ENCODE results near the gene CYP2E1. TPM values are rescaled to one million over a fixed set of nuclear protein-coding genes. Genes with fewer than 3 reads are reported as not detected.

CYP2E1 gene
- total RNA-seq, 2 donors from 2014 or later = 0.77 to 0.86 TPM

GRCh38 chr10:133528296-133528844 lies 1.2 kb downstream of the CYP2E1 start:
- H3K27ac ChIP-seq (ENCODE audit: low read depth, low read length) = no peak overlapping the region
- no peak for DNase-seq
- Mint-ChIP-seq H3K27ac (no peak overlapping the region), H3K4me1 (no peaks in the 10 kb centered on the region), H3K36me3 (ENCODE audit: low read depth) (no peaks in the 10 kb centered on the region), H3K27me3 (ENCODE audit: insufficient read depth) (peaks cover 14% of the 10 kb centered on the region), H3K9me3 (peaks cover 85% of the 10 kb centered on the region), H3K4me3 (peak overlapping the region; percentile 9)
- no peaks in the 10 kb centered on the region for H3K27me3 ChIP-seq (ENCODE audit: control insufficient read depth, insufficient read depth, low read length, poor library complexity, severe bottlenecking)
- no peak overlapping the region for H3K4me3 ChIP-seq (ENCODE audit: low read length)
- TF ChIP-seq CTCF (conservative IDR thresholded peaks at IDR 0.05) = no peak
- 86 to 92% methylated on average over 37 to 50 of the region's 50 CpGs for WGBS, 2 experiments (ENCODE audit: insufficient coverage in 1 of 2, insufficient read length in 1 of 2)
- H3K4me1 ChIP-seq (ENCODE audit: control insufficient read depth, insufficient read depth, low read length) = no peaks in the 10 kb centered on the region
- H3K9ac ChIP-seq (ENCODE audit: extremely low read depth, low read length, poor library complexity, severe bottlenecking) = no peak overlapping the region
- H3K9me3 ChIP-seq (ENCODE audit: control insufficient read depth, low read length) = peaks cover 34% of the 10 kb centered on the region
- H3K36me3 ChIP-seq (ENCODE audit: control insufficient read depth, insufficient read depth, low read length) = no peaks in the 10 kb centered on the region

GRCh38 chr10:133528845-133529575 lies 1.8 kb downstream of the CYP2E1 start:
- TF ChIP-seq CTCF (conservative IDR thresholded peaks at IDR 0.05) = no peak
- no peak overlapping the region for H3K9ac ChIP-seq (ENCODE audit: extremely low read depth, low read length, poor library complexity, severe bottlenecking)
- peaks cover 14% of the 10 kb centered on the region for H3K27me3 Mint-ChIP-seq (ENCODE audit: insufficient read depth)
- no peaks in the 10 kb centered on the region for H3K27me3 ChIP-seq (ENCODE audit: control insufficient read depth, insufficient read depth, low read length, poor library complexity, severe bottlenecking)
- H3K36me3 Mint-ChIP-seq (ENCODE audit: low read depth) = no peaks in the 10 kb centered on the region
- H3K27ac ChIP-seq (ENCODE audit: low read depth, low read length) = no peak overlapping the region
- no peaks in the 10 kb centered on the region for H3K36me3 ChIP-seq (ENCODE audit: control insufficient read depth, insufficient read depth, low read length)
- peak overlapping the region; percentile 26 for H3K4me3 Mint-ChIP-seq
- H3K4me1 Mint-ChIP-seq = no peaks in the 10 kb centered on the region
- DNase-seq = no peak
- WGBS, 2 experiments (ENCODE audit: insufficient coverage in 1 of 2, insufficient read length in 1 of 2) = 86 to 88% methylated on average over 23 to 37 of the region's 37 CpGs
- no peak overlapping the region for H3K27ac Mint-ChIP-seq
- H3K4me3 ChIP-seq (ENCODE audit: low read length) = no peak overlapping the region
- H3K9me3 ChIP-seq (ENCODE audit: control insufficient read depth, low read length) = peaks cover 34% of the 10 kb centered on the region
- no peaks in the 10 kb centered on the region for H3K4me1 ChIP-seq (ENCODE audit: control insufficient read depth, insufficient read depth, low read length)
- H3K9me3 Mint-ChIP-seq = peaks cover 87% of the 10 kb centered on the region

GRCh38 chr10:133529576-133529946 lies 2.4 kb downstream of the CYP2E1 start:
- H3K9me3 Mint-ChIP-seq = peaks cover 88% of the 10 kb centered on the region

More at GRCh38 chr10:133529576-133529946, 2.4 kb downstream of the CYP2E1 start:
- no peak overlapping the region for H3K9ac ChIP-seq (ENCODE audit: extremely low read depth, low read length, poor library complexity, severe bottlenecking)
- WGBS, 2 experiments (ENCODE audit: insufficient coverage in 1 of 2, insufficient read length in 1 of 2) = 92 to 93% methylated on average over 17 to 26 of the region's 26 CpGs
- Mint-ChIP-seq H3K4me1 (no peaks in the 10 kb centered on the region), H3K27me3 (ENCODE audit: insufficient read depth) (peaks cover 14% of the 10 kb centered on the region), H3K36me3 (ENCODE audit: low read depth) (no peaks in the 10 kb centered on the region), H3K27ac (no peak overlapping the region), H3K4me3 (no peak overlapping the region)
- no peak overlapping the region for H3K4me3 ChIP-seq (ENCODE audit: low read length)
- no peaks in the 10 kb centered on the region for H3K36me3 ChIP-seq (ENCODE audit: control insufficient read depth, insufficient read depth, low read length)
- no peak for DNase-seq
- no peak overlapping the region for H3K27ac ChIP-seq (ENCODE audit: low read depth, low read length)
- no peak for TF ChIP-seq CTCF (conservative IDR thresholded peaks at IDR 0.05)
- H3K9me3 ChIP-seq (ENCODE audit: control insufficient read depth, low read length) = peaks cover 33% of the 10 kb centered on the region
- no peaks in the 10 kb centered on the region for H3K27me3 ChIP-seq (ENCODE audit: control insufficient read depth, insufficient read depth, low read length, poor library complexity, severe bottlenecking)
- H3K4me1 ChIP-seq (ENCODE audit: control insufficient read depth, insufficient read depth, low read length) = no peaks in the 10 kb centered on the region
